SIG-M5 treated with dmso at 0.1 percent for 504 hours (cell line): ENCODE results near the gene FAM83F.

ENCODE experiments used
- DNase-seq: peaks from one replicate; lab custom pipeline; 2025; ENCODE audit not compliant: unreplicated experiment; lab: John Stamatoyannopoulos, UW

The FAM83F gene

GRCh38 chr22:40056154-40056553 is 61.4 kb downstream of the FAM83F start:
- DNase-seq: no peak

DNA sequence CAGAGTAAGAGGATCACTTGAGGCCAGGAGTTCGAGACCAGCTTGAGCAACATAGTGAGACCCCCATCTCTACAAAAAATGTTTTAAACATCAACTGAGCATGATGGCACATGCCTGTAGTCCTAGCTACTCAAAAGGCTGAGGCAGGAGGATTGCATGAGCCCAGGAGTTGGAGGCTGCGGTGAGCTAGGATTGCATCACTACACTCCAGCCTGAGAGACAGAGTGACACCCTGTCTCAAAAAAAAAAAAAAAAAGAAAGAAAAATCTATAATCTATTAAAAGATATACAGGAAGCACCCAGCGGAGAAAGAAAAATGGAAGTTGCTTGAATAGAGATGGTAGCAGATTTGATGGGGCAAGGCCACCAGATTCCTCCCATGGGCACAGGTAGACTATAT is 61.8 kb downstream of the FAM83F start:
- DNase-seq: peak; percentile 66

DNA sequence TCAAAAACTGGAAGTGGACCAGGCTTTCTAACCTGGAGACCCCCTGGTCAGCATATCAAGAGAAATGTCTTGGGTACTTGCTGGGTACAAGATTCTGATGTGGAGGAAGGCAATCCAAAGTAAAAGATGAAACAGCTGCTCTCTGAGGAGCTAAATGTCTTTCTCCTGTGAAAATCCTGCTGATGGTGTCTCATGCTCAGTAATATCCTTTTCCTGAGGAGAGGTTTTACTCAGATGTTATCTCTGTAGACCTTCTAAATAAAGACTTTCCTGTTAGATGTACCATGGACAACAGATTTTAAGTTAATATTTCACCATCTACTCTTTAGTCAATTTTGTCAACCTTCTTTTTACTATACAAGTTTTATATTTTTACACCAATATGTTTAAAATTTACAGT is 62.9 kb downstream of the FAM83F start:
- no peak for DNase-seq

DNA sequence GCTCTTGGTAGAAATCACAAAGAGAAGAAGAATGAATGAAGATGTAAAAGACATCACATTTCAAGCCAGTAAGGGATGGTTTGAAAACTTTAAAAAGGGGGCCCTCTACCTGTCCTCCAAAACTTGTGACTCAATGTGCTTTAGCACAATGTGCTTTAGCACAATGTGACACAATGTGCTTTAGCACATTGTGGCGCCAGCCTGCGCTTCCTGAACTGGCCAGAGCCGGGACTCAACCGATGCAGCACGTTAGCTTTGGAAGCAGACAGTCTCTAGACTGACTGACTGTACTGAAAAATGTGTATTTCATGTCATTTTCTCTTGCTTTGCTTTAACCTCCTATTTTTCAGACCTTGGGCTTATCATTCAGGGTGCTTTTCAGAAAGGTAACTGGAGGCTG is 63.5 kb downstream of the FAM83F start:
- no peak for DNase-seq

DNA sequence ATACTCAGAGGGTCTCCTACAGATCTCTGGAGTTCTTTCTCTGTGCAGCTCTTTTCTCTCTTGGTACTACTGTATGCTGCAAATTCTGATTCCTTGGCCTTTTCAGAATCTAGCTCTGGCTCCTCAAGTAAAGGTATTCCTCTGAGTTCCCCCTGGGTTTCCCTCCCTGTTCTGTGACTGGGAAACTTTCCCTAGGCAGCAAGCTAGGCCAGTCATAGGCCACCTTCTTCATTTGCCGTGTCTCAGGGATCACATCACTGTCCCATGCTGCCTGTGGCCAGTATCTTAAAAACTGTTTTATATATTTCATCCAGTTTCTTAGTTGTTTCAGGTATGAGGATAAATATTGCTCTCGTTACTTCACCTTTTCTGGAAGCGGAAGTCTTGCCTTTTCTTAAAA is 71.2 kb downstream of the FAM83F start:
- no peak for DNase-seq

GRCh38 chr22:40067639-40068038 is 72.9 kb downstream of the FAM83F start:
- DNase-seq: no peak

DNA sequence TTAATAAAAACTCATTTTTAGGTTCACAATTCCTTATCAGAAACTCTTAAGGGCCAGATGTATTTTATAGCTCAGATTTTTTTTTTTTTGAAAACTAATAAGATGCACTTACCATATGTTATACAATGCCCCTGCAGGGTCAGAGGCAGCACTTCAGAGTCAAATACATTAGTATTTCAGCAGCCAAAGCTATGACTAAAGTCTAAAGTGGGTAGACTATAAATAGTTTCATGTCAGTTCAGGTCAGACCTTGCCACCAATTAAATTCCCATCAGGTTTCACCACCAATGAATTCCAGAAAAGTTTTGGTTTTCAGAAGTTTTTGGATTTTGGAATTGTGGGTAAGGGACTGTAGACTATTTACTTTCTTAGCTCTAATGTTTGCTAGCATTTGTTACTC is 75.9 kb downstream of the FAM83F start:
- no peak for DNase-seq

GRCh38 chr22:40071720-40072119 is 77.0 kb downstream of the FAM83F start:
- DNase-seq: no peak

GRCh38 chr22:40076702-40077645 is 82.2 kb downstream of the FAM83F start:
- DNase-seq: no peak

- no peak for DNase-seq
Measured at GRCh38 chr22:40077646-40078016, 82.9 kb downstream of the FAM83F start.

DNA sequence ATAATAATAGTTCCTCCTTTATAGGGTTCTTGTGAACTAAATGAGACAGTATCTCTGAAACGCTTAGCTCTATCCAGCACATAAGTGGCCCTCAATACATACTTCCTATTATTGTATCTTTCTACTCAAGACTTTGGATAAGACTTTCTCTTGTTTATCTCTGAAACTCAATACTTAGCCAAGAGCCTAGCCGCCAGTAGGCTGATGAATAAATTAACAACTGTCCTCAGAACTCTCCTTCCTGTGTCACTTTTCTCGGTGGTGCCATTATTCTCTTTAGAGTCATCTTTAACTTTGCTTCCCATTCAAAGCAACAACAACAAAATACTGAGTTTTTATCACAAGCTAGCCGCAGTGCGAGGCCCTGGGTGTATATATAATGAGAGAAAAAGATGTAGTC is 86.9 kb downstream of the FAM83F start:
- DNase-seq: no peak

- no peak for DNase-seq
Measured at GRCh38 chr22:40082184-40082583, 87.4 kb downstream of the FAM83F start.

DNA sequence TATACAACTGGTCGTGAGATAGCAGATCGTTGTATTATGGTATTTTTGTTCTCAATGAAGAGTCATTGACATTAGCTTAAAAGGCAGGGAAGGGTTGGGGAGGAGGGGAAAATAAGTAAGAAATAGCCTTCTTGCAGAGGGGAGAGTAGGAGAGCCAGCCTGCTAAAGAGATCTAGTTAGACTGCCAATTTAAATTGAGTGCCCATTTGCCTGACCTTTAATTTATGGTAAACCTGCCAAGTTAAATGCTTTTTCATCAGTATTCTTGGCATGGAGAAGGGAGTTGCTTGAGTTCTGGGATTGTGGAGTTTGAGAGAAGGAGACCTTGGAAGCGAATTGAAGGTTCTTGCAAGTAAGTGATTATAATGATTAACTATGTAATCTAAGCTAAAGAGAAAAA is 89.0 kb downstream of the FAM83F start:
- DNase-seq: no peak

- no peak for DNase-seq
Measured at GRCh38 chr22:40084246-40084645, 89.5 kb downstream of the FAM83F start.

GRCh38 chr22:40088818-40089217 is 94.1 kb downstream of the FAM83F start:
- no peak for DNase-seq
